ENCODE data around the gene ESYT1. TPM values are rescaled to one million over a fixed set of nuclear protein-coding genes. Genes with fewer than 3 reads are reported as not detected.

ESYT1 gene
- total and polyA plus RNA-seq, 9 of the 15 experiments (the other 6 are each of a cell fraction or from before 2014, with no cell fraction given): 132 to 420 (median 164) TPM

- TF ChIP-seq NR2F6 (CRISPR knock-in tag; IDR thresholded peaks at IDR 0.05) (no peak), ATF1 (CRISPR knock-in tag; IDR thresholded peaks at IDR 0.05) (no peak), ATF1 (tag; IDR thresholded peaks at IDR 0.05) (no peak), ZKSCAN1 (IDR thresholded peaks at IDR 0.05; ENCODE audit: low read depth, low read length) (no peak; the same call in 1 of the 2 replicates), CLOCK (CRISPR knock-in tag; IDR thresholded peaks at IDR 0.05; ENCODE audit: borderline replicate concordance) (no peak), NFE2L1 (tag; IDR thresholded peaks at IDR 0.05; ENCODE audit: borderline replicate concordance, low read depth) (no peak), STAT5B (CRISPR knock-in tag; IDR thresholded peaks at IDR 0.05) (no peak), CSDE1 (IDR thresholded peaks at IDR 0.05) (no peak), ARNT (IDR thresholded peaks at IDR 0.05) (0 out of 4 replicates have a peak, but pooled peaks of 1 of the 2 experiments have one; percentile 18), ESRRB (CRISPR knock-in tag; IDR thresholded peaks at IDR 0.05; ENCODE audit: borderline replicate concordance) (no peak), CBX2 (IDR thresholded peaks at IDR 0.05; ENCODE audit: insufficient read depth, low read length, poor library complexity, severe bottlenecking) (no peak), ARHGAP35 (IDR thresholded peaks at IDR 0.05; ENCODE audit: partially characterized antibody) (no peak), ZNF431 (CRISPR knock-in tag; IDR thresholded peaks at IDR 0.05) (no peak), PBX2 (CRISPR knock-in tag; IDR thresholded peaks at IDR 0.05; ENCODE audit: low read depth) (no peak), PBX2 (tag; conservative IDR thresholded peaks at IDR 0.05; ENCODE audit: low read depth) (no peak), IRF2 (CRISPR knock-in tag; IDR thresholded peaks at IDR 0.05) (no peak), ZNF41 (CRISPR knock-in tag; conservative IDR thresholded peaks at IDR 0.05) (no peak), ETV6 (IDR thresholded peaks at IDR 0.05; ENCODE audit: borderline replicate concordance in 1 of 2, low read depth in 2 of 2, low read length in 1 of 2) (peak in 1 of 2 experiments; percentile 88; a peak in 2 of 4 replicates), ETV6 (CRISPR knock-in tag; IDR thresholded peaks at IDR 0.05; ENCODE audit: borderline replicate concordance) (no peak), ZKSCAN3 (CRISPR knock-in tag; IDR thresholded peaks at IDR 0.05) (no peak)
- TF ChIP-seq, protein P1, sequence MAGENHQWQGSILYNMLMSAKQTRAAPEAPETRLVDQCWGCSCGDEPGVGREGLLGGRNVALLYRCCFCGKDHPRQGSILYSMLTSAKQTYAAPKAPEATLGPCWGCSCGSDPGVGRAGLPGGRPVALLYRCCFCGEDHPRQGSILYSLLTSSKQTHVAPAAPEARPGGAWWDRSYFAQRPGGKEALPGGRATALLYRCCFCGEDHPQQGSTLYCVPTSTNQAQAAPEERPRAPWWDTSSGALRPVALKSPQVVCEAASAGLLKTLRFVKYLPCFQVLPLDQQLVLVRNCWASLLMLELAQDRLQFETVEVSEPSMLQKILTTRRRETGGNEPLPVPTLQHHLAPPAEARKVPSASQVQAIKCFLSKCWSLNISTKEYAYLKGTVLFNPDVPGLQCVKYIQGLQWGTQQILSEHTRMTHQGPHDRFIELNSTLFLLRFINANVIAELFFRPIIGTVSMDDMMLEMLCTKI (IDR thresholded peaks at IDR 0.05; ENCODE audit: partially characterized antibody): no peak
- TF ChIP-seq, protein P2, sequence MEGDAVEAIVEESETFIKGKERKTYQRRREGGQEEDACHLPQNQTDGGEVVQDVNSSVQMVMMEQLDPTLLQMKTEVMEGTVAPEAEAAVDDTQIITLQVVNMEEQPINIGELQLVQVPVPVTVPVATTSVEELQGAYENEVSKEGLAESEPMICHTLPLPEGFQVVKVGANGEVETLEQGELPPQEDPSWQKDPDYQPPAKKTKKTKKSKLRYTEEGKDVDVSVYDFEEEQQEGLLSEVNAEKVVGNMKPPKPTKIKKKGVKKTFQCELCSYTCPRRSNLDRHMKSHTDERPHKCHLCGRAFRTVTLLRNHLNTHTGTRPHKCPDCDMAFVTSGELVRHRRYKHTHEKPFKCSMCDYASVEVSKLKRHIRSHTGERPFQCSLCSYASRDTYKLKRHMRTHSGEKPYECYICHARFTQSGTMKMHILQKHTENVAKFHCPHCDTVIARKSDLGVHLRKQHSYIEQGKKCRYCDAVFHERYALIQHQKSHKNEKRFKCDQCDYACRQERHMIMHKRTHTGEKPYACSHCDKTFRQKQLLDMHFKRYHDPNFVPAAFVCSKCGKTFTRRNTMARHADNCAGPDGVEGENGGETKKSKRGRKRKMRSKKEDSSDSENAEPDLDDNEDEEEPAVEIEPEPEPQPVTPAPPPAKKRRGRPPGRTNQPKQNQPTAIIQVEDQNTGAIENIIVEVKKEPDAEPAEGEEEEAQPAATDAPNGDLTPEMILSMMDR (IDR thresholded peaks at IDR 0.05 in 2 of 3, conservative IDR thresholded peaks at IDR 0.05 in 1 of 3; ENCODE audit: insufficient read depth in 2 of 3, low read depth in 1 of 3, low read length in 3 of 3): no peak
These were observed 1.3 kb upstream of the ESYT1 start (continued) for GRCh38 chr12:56126732-56127239.

Measured in K562 (cell line).